Measurements from ENCODE around the gene ACRBP. TPM values are rescaled to one million over a fixed set of nuclear protein-coding genes. Genes with fewer than 3 reads are reported as not detected.

The ACRBP gene
- total RNA-seq, 2 experiments from 2014 or later = 4.4 to 9.4 TPM

GRCh38 chr12:6632026-6632983, 14.9 kb downstream of the ACRBP start:
- H3K4me3 ChIP-seq (ENCODE audit: low read depth, low read length, poor library complexity, severe bottlenecking) = peak overlapping the region; percentile 68
- POLR2A ChIA-PET = interaction anchor here (0.7 to 2.7 kb wide), 11 partner anchors 8 to 91 kb away, joined by 3 to 24 read pairs (median 5); partner anchors contain the start of genes COPS7A and ZNF384
- peak overlapping the region; percentile 94 for H3K4me2 ChIP-seq (ENCODE audit: low read length)
- no peak overlapping the region; the same call in 1 of the 2 replicates for H2AFZ ChIP-seq (ENCODE audit: low read length)
- TSS peak; percentile 80 for BruUV-seq (replicated peaks)
- H3K9me3 ChIP-seq (ENCODE audit: low read length) = no peaks in the 10 kb centered on the region
- H3K27ac ChIP-seq (ENCODE audit: low read depth, low read length, poor library complexity, severe bottlenecking) = peak overlapping the region; percentile 97
- peaks cover 87% of the 10 kb centered on the region for H3K4me1 ChIP-seq (ENCODE audit: insufficient read depth, low read length, poor library complexity, severe bottlenecking)
- H3K9me2 ChIP-seq (ENCODE audit: insufficient read depth, low read length) = no peaks in the 10 kb centered on the region
- no peaks in the 10 kb centered on the region for H4K20me1 ChIP-seq (ENCODE audit: insufficient read depth, low read length)
- DNase-seq (ENCODE audit: low spot score) = peak; percentile 96
- H3K36me3 ChIP-seq (ENCODE audit: insufficient read depth, low read length) = no peaks in the 10 kb centered on the region
- peaks cover 35% of the 10 kb centered on the region; the same call in 1 of the 2 replicates for H3K79me2 ChIP-seq (ENCODE audit: insufficient read depth, low read depth, low read length)
- intact Hi-C loops (cut with micrococcal nuclease; ENCODE audit: unreplicated experiment) = loop anchor here (2.0 kb wide), 1 partner anchor 30 kb away; the partner anchor contains the start of gene ING4
- CTCF ChIA-PET (ENCODE audit: unreplicated experiment) = interaction anchor here (1.0 to 1.5 kb wide), 2 partner anchors 12 to 35 kb away, joined by 3 to 4 read pairs; no protein-coding TSS in a partner anchor
- no peak for TF ChIP-seq EZH2phosphoT487 (IDR thresholded peaks at IDR 0.05; ENCODE audit: borderline replicate concordance, low read depth, low read length)

- Histone ChIP-seq H3K36me3 (ENCODE audit: insufficient read depth, low read length) (no peaks in the 10 kb centered on the region), H2AFZ (ENCODE audit: low read length) (peak overlapping the region; percentile 13; the same call in 1 of the 2 replicates), H3K79me2 (ENCODE audit: insufficient read depth, low read depth, low read length) (peaks cover 42% of the 10 kb centered on the region; the same call in 1 of the 2 replicates), H3K27ac (ENCODE audit: low read depth, low read length, poor library complexity, severe bottlenecking) (peak overlapping the region; percentile 97), H3K4me1 (ENCODE audit: insufficient read depth, low read length, poor library complexity, severe bottlenecking) (peaks cover 88% of the 10 kb centered on the region), H3K9me3 (ENCODE audit: low read length) (no peaks in the 10 kb centered on the region), H3K4me3 (ENCODE audit: low read depth, low read length, poor library complexity, severe bottlenecking) (peak overlapping the region; percentile 68), H3K4me2 (ENCODE audit: low read length) (peak overlapping the region; percentile 94), H3K9me2 (ENCODE audit: insufficient read depth, low read length) (no peaks in the 10 kb centered on the region), H4K20me1 (ENCODE audit: insufficient read depth, low read length) (no peaks in the 10 kb centered on the region)
- no peak for TF ChIP-seq CTCF (conservative IDR thresholded peaks at IDR 0.05; ENCODE audit: low read length)
- TF ChIP-seq EZH2phosphoT487 (IDR thresholded peaks at IDR 0.05; ENCODE audit: borderline replicate concordance, low read depth, low read length) = no peak
- BruUV-seq (replicated peaks) = no TSS peak
- intact Hi-C loops (cut with micrococcal nuclease; ENCODE audit: unreplicated experiment) = no loop called here
- ChIA-PET POLR2A (interaction anchor here (0.5 to 2.7 kb wide), 13 partner anchors 8 to 318 kb away, joined by 3 to 24 read pairs (median 4); partner anchors contain the start of genes ACRBP, COPS7A and ZNF384), CTCF (ENCODE audit: unreplicated experiment) (no interaction called here)
- DNase-seq (ENCODE audit: low spot score) = peak; percentile 54
Measured at GRCh38 chr12:6631549-6631961, 15.7 kb downstream of the ACRBP start.

GRCh38 chr12:6630736-6631135, 16.5 kb downstream of the ACRBP start:
- CTCF ChIA-PET (ENCODE audit: unreplicated experiment) = no interaction called here
- H3K4me1 ChIP-seq (ENCODE audit: insufficient read depth, low read length, poor library complexity, severe bottlenecking) = peaks cover 88% of the 10 kb centered on the region

More at GRCh38 chr12:6630736-6631135, 16.5 kb downstream of the ACRBP start:
- no peaks in the 10 kb centered on the region for H4K20me1 ChIP-seq (ENCODE audit: insufficient read depth, low read length)
- H3K9me2 ChIP-seq (ENCODE audit: insufficient read depth, low read length) = no peaks in the 10 kb centered on the region
- TF ChIP-seq CTCF (conservative IDR thresholded peaks at IDR 0.05; ENCODE audit: low read length) (no peak), EZH2phosphoT487 (IDR thresholded peaks at IDR 0.05; ENCODE audit: borderline replicate concordance, low read depth, low read length) (no peak)
- peaks cover 3% of the 10 kb centered on the region; the same call in 1 of the 2 replicates for H3K36me3 ChIP-seq (ENCODE audit: insufficient read depth, low read length)
- DNase-seq (ENCODE audit: low spot score) = no peak
- no TSS peak for BruUV-seq (replicated peaks)
- H3K4me3 ChIP-seq (ENCODE audit: low read depth, low read length, poor library complexity, severe bottlenecking) = peak overlapping the region; percentile 68
- peak overlapping the region; percentile 97 for H3K27ac ChIP-seq (ENCODE audit: low read depth, low read length, poor library complexity, severe bottlenecking)
- intact Hi-C loops (cut with micrococcal nuclease; ENCODE audit: unreplicated experiment) = no loop called here
- POLR2A ChIA-PET = interaction anchor here (0.5 to 1.9 kb wide), 7 partner anchors 10 to 319 kb away, joined by 3 to 7 read pairs (median 4); partner anchors contain the start of gene ACRBP
- H3K4me2 ChIP-seq (ENCODE audit: low read length) = peak overlapping the region; percentile 94
- H3K79me2 ChIP-seq (ENCODE audit: insufficient read depth, low read depth, low read length) = peaks cover 50% of the 10 kb centered on the region; the same call in 1 of the 2 replicates
- H3K9me3 ChIP-seq (ENCODE audit: low read length) = no peaks in the 10 kb centered on the region
- peak overlapping the region; percentile 13; the same call in 1 of the 2 replicates for H2AFZ ChIP-seq (ENCODE audit: low read length)

Data from OCI-LY7 (cell line).